Trophoblast cell (in vitro differentiated cells and primary cell): ENCODE data around the gene GABBR1.
A peak's percentile ranks its signal among the peaks of the same experiment; 100 is the strongest.

Experiments
- DNase-seq, 2 donors: peaks; one replicate each; pipeline ENCODE4 v3.0.0-alpha.2; 2016
- H2AFZ ChIP-seq: 2 replicates; pipeline ENCODE4 v1.6.1; 2013; ENCODE audit warnings: low read length, moderate library complexity, mild to moderate bottlenecking; ENCODE audit not compliant: insufficient read depth, poor library complexity
- H2AK5ac ChIP-seq: 2 replicates; pipeline ENCODE4 v1.6.1; 2013; ENCODE audit warnings: mild to moderate bottlenecking, low read length
- H2BK120ac ChIP-seq: 2 replicates; pipeline ENCODE4 v1.6.1; 2013; ENCODE audit warnings: low read length, mild to moderate bottlenecking, moderate library complexity; ENCODE audit not compliant: insufficient read depth, poor library complexity
- H2BK12ac ChIP-seq: 2 replicates; pipeline ENCODE4 v1.6.1; 2013; ENCODE audit warnings: mild to moderate bottlenecking, low read length, moderate library complexity
- H2BK5ac ChIP-seq: 2 replicates; pipeline ENCODE4 v1.6.1; 2013; ENCODE audit warnings: low read length, low read depth, moderate library complexity, mild to moderate bottlenecking; ENCODE audit not compliant: poor library complexity
- H3K14ac ChIP-seq: 2 replicates; pipeline ENCODE4 v1.6.1; 2013; ENCODE audit warnings: mild to moderate bottlenecking, low read length
- H3K18ac ChIP-seq: 2 replicates; pipeline ENCODE4 v1.6.1; 2013; ENCODE audit warnings: mild to moderate bottlenecking, low read length
- H3K23ac ChIP-seq: 2 replicates; pipeline ENCODE4 v1.6.1; 2013; ENCODE audit warnings: low read length
- H3K27ac ChIP-seq: 2 replicates; pipeline ENCODE4 v1.5.1; 2013; ENCODE audit warnings: low read depth, mild to moderate bottlenecking, inconsistent platforms, low read length, moderate library complexity
- H3K27me3 ChIP-seq: 2 replicates; pipeline ENCODE4 v1.6.1; 2013; ENCODE audit warnings: inconsistent platforms, mild to moderate bottlenecking, low read length, moderate library complexity; ENCODE audit not compliant: insufficient read depth
- H3K36me3 ChIP-seq, 2 experiments: 1 replicate in 1 of 2; 2 replicates in 1 of 2; pipeline ENCODE4 v1.6.1; 2013; ENCODE audit warnings: low read length in 2 of 2, mild to moderate bottlenecking in 2 of 2, moderate library complexity in 1 of 2; ENCODE audit not compliant: insufficient read depth in 2 of 2, control insufficient read depth in 1 of 2
- H3K4ac ChIP-seq: 2 replicates; pipeline ENCODE4 v1.6.1; 2013; ENCODE audit warnings: low read depth, mild to moderate bottlenecking, low read length, moderate library complexity
- H3K4me1 ChIP-seq, 2 experiments: 1 replicate in 1 of 2; 2 replicates in 1 of 2; pipeline ENCODE4 v1.6.1; 2013; ENCODE audit warnings: low read length in 2 of 2, mild to moderate bottlenecking in 2 of 2, moderate library complexity in 1 of 2; ENCODE audit not compliant: insufficient read depth in 2 of 2, control insufficient read depth in 1 of 2
- H3K4me2 ChIP-seq: 2 replicates; pipeline ENCODE4 v1.6.1; 2013; ENCODE audit warnings: inconsistent platforms, mild to moderate bottlenecking, low read length, moderate library complexity
- H3K4me3 ChIP-seq: 2 replicates; pipeline ENCODE4 v1.5.1; 2013; ENCODE audit warnings: mild to moderate bottlenecking, low read depth, low read length, inconsistent platforms
- H3K79me1 ChIP-seq: one replicate; pipeline ENCODE4 v1.6.1; 2013; ENCODE audit warnings: low read length
- H3K79me2 ChIP-seq: 2 replicates; pipeline ENCODE4 v1.6.1; 2013; ENCODE audit warnings: low read length, mild to moderate bottlenecking; ENCODE audit not compliant: control insufficient read depth, insufficient read depth, poor library complexity
- H3K9ac ChIP-seq: 2 replicates; pipeline ENCODE4 v1.6.1; 2013; ENCODE audit warnings: mild to moderate bottlenecking, low read length
- H3K9me3 ChIP-seq: 2 replicates; pipeline ENCODE4 v1.6.1; 2013; ENCODE audit warnings: low read depth, mild to moderate bottlenecking, control low read depth, inconsistent platforms, low read length; ENCODE audit not compliant: insufficient read depth
- H4K12ac ChIP-seq: 2 replicates; pipeline ENCODE4 v1.6.1; 2013; ENCODE audit warnings: low read depth, mild to moderate bottlenecking, low read length, moderate library complexity
- H4K8ac ChIP-seq: 2 replicates; pipeline ENCODE4 v1.6.1; 2013; ENCODE audit warnings: low read depth, mild to moderate bottlenecking, low read length, moderate library complexity
- H4K91ac ChIP-seq: one replicate; pipeline ENCODE4 v1.6.1; 2013; ENCODE audit warnings: low read depth, mild to moderate bottlenecking, low read length, moderate library complexity
- WGBS: extraction: QIAGEN DNeasy Blood & Tissue Kit; methylation state at CpG from one replicate; pipeline ENCODE4 v1.1.7; 2013; ENCODE audit warnings: missing lambda C conversion rate; ENCODE audit not compliant: insufficient read length, insufficient coverage; ENCODE audit errors: extremely low coverage; 5-methylcytosine and 5-hydroxymethylcytosine counted together

GABBR1 gene

DNA sequence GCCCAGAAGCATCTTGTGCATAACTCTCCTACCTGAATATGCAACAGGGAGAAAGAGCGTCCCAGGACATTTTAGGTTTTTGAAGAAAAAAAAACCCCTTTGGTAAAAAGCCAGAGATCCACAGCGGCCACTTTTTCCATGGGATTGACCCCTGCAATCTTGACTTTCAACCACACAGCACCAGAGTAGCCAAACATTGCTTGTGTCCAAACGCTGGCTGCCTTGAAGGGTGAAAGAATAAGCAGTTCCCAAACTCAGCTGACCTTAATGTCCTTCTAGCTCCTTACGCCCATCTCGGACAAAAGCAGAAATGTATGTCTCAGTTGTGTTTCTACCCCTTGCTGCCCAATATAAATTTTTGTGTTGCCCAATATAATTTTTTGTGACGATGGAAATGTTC is 22.7 kb upstream of the GABBR1 start:
- no CpG with 5 or more reads among the region's 6 CpGs for WGBS
- no peak overlapping the region for H3K27ac ChIP-seq
- H3K79me1 ChIP-seq = no peaks in the 10 kb centered on the region
- no peaks in the 10 kb centered on the region for H3K36me3 ChIP-seq
- H3K4me3 ChIP-seq = no peak overlapping the region
- H4K91ac ChIP-seq = no peak overlapping the region
- H3K4ac ChIP-seq = no peak overlapping the region
- H3K14ac ChIP-seq = no peak overlapping the region
- H2AFZ ChIP-seq = no peak overlapping the region
- no peak overlapping the region for H2BK12ac ChIP-seq
- no peak overlapping the region for H2BK120ac ChIP-seq
- H3K9ac ChIP-seq = no peak overlapping the region
- no peak overlapping the region for H4K8ac ChIP-seq
- H3K9me3 ChIP-seq = no peaks in the 10 kb centered on the region
- H3K79me2 ChIP-seq = peaks cover 2% of the 10 kb centered on the region
- no peak overlapping the region for H3K4me2 ChIP-seq
- no peak overlapping the region for H3K23ac ChIP-seq
- H3K27me3 ChIP-seq = no peaks in the 10 kb centered on the region
- no peak for DNase-seq
- H2BK5ac ChIP-seq = no peak overlapping the region
- no peak overlapping the region for H3K18ac ChIP-seq
- no peak overlapping the region for H2AK5ac ChIP-seq
- peaks cover 2 to 8% of the 10 kb centered on the region in 2 experiments for H3K4me1 ChIP-seq
- no peak overlapping the region for H4K12ac ChIP-seq

- Histone ChIP-seq H3K9me3 (no peaks in the 10 kb centered on the region), H2AK5ac (no peak overlapping the region), H3K27me3 (no peaks in the 10 kb centered on the region), H3K14ac (no peak overlapping the region), H2AFZ (no peak overlapping the region), H3K4ac (no peak overlapping the region), H4K12ac (no peak overlapping the region), H3K4me1 (peaks cover 6 to 11% of the 10 kb centered on the region in 2 experiments), H4K91ac (no peak overlapping the region), H3K4me2 (no peak overlapping the region), H3K4me3 (no peak overlapping the region), H2BK12ac (no peak overlapping the region), H4K8ac (no peak overlapping the region), H3K27ac (no peak overlapping the region), H3K36me3 (no peaks in the 10 kb centered on the region), H3K79me2 (peaks cover 2% of the 10 kb centered on the region), H2BK120ac (no peak overlapping the region), H3K79me1 (no peaks in the 10 kb centered on the region), H2BK5ac (no peak overlapping the region), H3K18ac (no peak overlapping the region), H3K23ac (no peak overlapping the region), H3K9ac (no peak overlapping the region)
- peak in 1 of 2 donors; percentile 85 for DNase-seq
- WGBS = no CpG with 5 or more reads among the region's 8 CpGs
These were observed 20.6 kb upstream of the GABBR1 start for GRCh38 chr6:29653452-29654038.

- H3K27ac ChIP-seq = no peak overlapping the region
- no peak overlapping the region for H2AK5ac ChIP-seq
- H3K36me3 ChIP-seq = no peaks in the 10 kb centered on the region
- no peaks in the 10 kb centered on the region for H3K9me3 ChIP-seq
- no peak overlapping the region for H3K14ac ChIP-seq
- no peak overlapping the region for H2BK120ac ChIP-seq
- no peak overlapping the region for H4K8ac ChIP-seq
- H2BK5ac ChIP-seq = no peak overlapping the region
- H3K79me2 ChIP-seq = peaks cover 2% of the 10 kb centered on the region
- H4K91ac ChIP-seq = no peak overlapping the region
- no peak overlapping the region for H2AFZ ChIP-seq
- H3K79me1 ChIP-seq = no peaks in the 10 kb centered on the region
- peaks cover 6 to 11% of the 10 kb centered on the region in 2 experiments for H3K4me1 ChIP-seq
- no CpG with 5 or more reads among the region's 10 CpGs for WGBS
- no peak overlapping the region for H4K12ac ChIP-seq
- no peak overlapping the region for H3K4ac ChIP-seq
- H3K27me3 ChIP-seq = no peaks in the 10 kb centered on the region
- H3K4me2 ChIP-seq = no peak overlapping the region
- H3K4me3 ChIP-seq = no peak overlapping the region
- H3K9ac ChIP-seq = no peak overlapping the region
- H2BK12ac ChIP-seq = peak overlapping the region; percentile 2
- DNase-seq = no peak
- no peak overlapping the region for H3K18ac ChIP-seq
- H3K23ac ChIP-seq = no peak overlapping the region
These were observed 19.2 kb upstream of the GABBR1 start for GRCh38 chr6:29652198-29652584.

- no peaks in the 10 kb centered on the region for H3K9me3 ChIP-seq
- H2BK120ac ChIP-seq = no peak overlapping the region
- H3K27ac ChIP-seq = no peak overlapping the region
- no peak overlapping the region for H3K4me2 ChIP-seq
- H3K36me3 ChIP-seq = no peaks in the 10 kb centered on the region
- no peak overlapping the region for H2BK5ac ChIP-seq
- H2AK5ac ChIP-seq = no peak overlapping the region
- peak in 1 of 2 donors; percentile 71 for DNase-seq
- H3K4me1 ChIP-seq = peaks cover 6% of the 10 kb centered on the region in 2 experiments
- no peak overlapping the region for H3K4me3 ChIP-seq
- H2AFZ ChIP-seq = no peak overlapping the region
- H3K14ac ChIP-seq = no peak overlapping the region
- H3K27me3 ChIP-seq = no peaks in the 10 kb centered on the region
- H4K12ac ChIP-seq = no peak overlapping the region
- peaks cover 2% of the 10 kb centered on the region for H3K79me2 ChIP-seq
- H4K8ac ChIP-seq = no peak overlapping the region
- H2BK12ac ChIP-seq = no peak overlapping the region
- H3K23ac ChIP-seq = no peak overlapping the region
- no CpG with 5 or more reads among the region's 8 CpGs for WGBS
- H3K4ac ChIP-seq = no peak overlapping the region
- H3K79me1 ChIP-seq = no peaks in the 10 kb centered on the region
- H3K18ac ChIP-seq = no peak overlapping the region
- no peak overlapping the region for H4K91ac ChIP-seq
- H3K9ac ChIP-seq = no peak overlapping the region
These were observed 18.6 kb upstream of the GABBR1 start for GRCh38 chr6:29651413-29652197.
